HG02763 (cell line): ENCODE results near the gene ARF3.

Experiments
- ATAC-seq: cut with Tn5 transposase; IDR thresholded peaks from one replicate; pipeline ENCODE4 v1.9.1; 2021; ENCODE audit warnings: mild to moderate bottlenecking, moderate library complexity; ENCODE audit not compliant: unreplicated experiment

ARF3 gene

DNA sequence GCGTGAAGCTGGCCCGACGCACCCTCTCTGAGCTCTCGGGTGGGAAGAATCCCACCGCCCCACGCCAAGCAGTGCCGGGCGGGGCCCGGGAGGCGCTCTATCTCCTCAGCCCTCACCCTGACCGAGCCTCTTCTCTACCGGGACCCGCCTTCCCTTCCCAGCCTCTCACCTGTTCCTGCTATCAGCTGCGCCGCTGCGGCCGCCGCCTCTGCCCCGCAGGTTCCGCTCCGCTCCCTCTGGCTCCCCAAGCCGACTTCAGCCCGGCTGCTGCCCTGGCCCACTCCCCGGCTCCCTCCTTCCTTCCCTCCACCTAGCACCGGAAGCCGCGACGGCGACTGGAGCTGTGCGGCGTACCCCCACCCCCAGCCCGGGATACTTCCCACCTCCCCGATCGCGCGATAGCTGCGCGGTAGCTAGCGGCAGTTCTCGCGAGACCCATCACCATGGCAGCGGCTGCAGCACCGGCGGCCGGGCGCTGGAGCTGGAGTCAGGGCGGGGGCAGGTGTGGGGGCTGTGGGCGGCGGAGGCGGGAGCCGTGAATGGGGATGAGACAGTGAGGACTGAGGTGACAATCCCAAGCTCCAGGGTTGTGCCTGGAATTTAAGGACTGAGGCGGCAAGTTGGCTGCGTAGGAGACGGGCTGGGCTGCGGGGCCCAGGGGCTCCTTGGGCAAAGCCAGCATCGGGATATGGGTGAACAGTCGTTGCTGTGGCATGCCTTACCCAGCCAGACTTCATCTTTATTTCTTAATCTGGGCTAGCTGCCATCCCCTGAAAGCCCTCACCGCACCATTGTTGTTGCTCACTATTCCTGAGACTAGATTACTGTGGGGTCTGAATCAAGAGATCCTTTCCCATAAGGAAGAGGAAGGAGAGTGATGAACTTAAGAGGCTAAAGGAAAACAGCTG is at the start of gene ARF3:
ARF3 (minus strand) TSS at position 347 of the 908 bp plus-strand sequence. CDS start 16,392 bp downstream, outside the sequence.
- ATAC-seq = peak; percentile 88

- ATAC-seq = no peak
These were observed 43.1 kb upstream of the ARF3 start for GRCh38 chr12:49000346-49000745.

DNA sequence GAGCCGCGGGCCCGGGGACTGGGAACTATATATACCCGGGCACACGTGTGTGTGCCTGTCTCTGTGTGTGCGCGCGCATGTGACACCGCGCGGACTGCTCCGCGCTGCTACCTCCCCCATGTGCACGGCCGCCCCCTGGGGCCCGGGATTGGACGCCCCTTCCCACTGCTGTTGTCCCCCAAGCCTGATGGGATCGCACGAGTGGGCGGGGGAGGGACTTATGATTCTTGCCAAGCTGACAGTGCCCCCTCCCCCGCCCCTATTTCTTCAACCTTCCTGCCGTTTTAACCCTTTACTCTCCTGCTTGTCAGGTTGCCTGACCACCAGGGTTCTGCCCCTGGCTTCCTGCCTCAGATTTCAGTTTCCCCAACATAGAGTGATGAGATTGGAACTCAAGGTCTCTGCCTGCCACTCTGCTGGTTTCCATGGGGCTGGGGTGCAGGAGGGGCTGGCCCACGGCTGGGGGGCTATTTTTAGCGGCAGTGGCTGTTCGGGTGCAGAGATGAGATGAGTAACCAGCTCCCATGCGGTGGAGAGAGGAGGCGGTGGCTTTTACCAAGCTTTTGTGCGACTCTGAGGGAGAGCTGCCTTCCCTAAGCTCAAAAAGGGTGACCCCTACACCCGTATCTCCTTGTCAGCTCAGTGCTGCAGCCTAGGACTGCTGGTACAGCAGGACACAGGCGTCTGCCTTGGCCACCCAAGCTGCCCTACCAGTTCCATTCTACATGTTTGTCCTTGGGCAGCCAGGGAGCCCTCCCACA is 42.3 kb upstream of the ARF3 start, which contains the start of gene DDN:
DDN (minus strand) TSS at position 5 of the 761 bp plus-strand sequence. CDS start 88 bp downstream, outside the sequence.
- no peak for ATAC-seq

- ATAC-seq = no peak
These were observed 41.4 kb upstream of the ARF3 start for GRCh38 chr12:48998497-48999353.

DNA sequence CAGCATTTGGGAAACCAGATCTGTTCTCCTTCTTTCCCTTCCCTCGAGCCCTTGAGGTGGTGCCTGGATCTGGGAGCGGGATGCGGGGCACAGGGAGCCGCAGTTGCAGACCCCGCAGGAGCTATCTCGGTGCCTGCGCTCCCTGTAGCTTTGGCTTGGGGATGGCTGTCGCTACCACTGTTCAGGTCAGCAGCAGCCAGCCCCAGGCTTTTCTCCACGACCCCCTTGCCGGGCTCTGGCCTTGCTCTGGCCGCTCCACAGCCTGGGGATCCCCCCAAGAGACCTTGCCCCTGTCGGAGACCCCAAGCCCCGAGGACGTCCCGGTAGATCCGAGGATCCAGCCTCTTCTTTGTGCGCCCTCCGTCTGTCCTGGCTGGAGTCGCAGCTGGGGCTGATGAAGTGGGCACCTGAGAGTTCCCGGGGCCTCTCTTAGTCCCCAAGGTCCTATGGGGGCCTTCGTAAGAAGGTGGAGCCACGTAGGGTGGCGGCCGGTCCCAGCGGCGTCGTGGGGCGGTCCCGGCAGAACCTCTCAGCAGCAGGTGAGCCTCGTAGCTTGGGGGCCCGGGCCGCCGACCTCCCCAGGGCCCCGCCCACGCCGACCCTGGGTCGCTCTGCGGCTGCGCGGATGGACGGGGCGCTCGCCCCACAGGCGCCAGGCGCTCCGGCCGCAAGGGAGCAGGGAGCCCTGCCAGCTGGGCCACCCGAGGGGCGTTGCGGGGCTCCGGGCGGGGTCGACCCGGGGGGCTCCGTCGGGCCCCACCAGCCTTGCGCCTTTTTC is 40.6 kb upstream of the ARF3 start:
- peak; percentile 44 for ATAC-seq

- ATAC-seq = no peak
These were observed 39.8 kb upstream of the ARF3 start for GRCh38 chr12:48996794-48997718.

GRCh38 chr12:48995086-48995879 is 38.0 kb upstream of the ARF3 start:
- ATAC-seq = no peak

DNA sequence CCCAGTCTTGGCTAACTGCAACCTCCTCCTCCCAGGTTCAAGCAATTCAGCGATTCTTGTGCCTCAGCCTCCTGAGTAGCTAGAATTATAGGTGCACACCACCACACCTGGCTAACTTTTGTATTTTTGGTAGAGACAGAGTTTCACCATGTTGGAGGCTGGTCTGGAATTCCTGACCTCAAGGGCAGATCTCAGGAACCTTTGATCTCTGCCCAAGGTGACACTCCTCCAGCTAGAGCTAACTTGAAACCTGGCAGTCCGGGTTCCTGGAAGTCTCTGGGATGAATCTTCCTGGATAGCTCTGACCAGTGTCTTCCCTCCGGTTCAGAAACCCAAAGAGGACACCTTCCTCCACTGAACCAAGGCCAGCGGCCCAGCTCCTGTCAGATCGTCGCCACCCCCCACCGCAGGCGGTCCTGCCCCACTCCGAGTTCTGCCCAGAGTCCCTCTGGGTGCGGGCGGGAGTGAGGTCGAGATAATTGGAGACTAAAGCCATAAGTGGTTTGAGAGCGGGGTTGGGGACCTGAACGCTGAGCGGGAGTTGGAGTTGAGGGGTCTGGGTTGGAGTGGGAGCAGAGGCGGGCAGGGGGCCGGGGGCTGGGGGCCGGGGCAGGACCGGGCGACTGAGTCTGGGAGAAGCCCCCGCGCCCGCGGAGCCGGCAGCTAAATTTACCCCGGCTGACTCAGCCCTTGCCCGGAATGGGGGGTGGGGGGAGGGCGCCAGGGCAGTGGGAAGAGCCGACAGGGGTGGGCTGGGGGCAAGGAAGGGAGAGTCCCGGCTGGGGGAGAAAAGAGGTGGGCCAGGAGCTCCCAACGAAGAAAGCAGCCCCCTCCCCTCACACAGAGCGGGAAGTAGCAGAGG is 37.2 kb upstream of the ARF3 start:
- no peak for ATAC-seq

DNA sequence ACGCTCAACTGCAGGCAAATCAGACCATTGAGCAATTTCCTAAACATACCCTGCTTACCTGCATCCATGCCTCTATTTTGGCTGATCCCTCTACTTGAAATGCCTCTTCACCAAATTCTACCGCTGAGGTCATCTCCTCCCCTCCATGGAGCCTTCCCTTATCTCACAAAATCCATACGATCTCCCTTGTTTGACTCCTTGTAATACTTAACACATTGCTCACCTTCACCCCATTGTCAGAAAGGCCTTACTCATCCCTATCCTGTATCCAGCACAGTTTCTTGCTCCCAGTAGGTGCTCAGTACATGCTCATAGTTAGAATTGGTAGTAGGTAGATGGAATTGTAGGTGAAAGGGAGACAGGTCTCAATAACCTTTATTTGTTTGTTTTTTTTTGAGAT is 36.5 kb upstream of the ARF3 start:
- no peak for ATAC-seq

DNA sequence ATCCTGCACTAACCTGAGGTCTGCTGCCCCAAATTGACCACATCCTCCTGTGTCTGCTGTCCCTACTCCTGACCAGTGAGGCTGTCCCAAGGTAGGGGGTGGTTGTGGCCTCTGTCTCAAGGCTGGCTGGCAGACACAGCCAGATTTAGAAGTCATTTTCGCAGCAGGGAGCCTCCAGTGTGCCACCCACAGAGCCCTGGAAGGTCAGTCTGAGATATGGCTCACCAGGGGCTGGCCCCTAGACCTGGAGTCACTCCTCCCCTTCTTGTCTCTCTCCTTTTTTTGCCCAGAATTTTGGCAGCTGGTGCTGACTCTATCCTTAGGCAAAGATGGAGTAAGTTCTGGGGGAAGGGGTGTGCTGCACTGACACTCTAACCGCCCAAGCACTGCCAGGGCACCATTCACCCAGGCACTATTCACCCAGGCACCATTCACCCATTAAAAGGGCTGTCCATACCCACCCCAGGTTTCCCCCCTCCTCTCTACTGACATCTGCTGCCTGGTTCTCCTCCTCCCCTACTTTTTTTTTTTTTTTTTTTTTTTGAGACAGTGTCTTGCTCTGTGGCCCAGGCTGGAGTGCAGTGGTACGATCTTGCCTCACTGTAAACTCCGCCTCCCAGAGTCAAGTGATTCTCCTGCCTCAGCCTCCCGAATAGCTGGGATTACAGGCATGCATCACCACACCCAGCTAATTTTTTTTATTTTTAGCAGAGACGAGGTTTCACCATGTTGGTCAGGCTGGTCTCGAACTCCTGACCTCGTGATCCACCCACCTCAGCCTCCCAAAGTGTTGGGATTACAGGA is 34.2 kb upstream of the ARF3 start:
- ATAC-seq = no peak

GRCh38 chr12:48990552-48990951 is 33.3 kb upstream of the ARF3 start:
- ATAC-seq = no peak

DNA sequence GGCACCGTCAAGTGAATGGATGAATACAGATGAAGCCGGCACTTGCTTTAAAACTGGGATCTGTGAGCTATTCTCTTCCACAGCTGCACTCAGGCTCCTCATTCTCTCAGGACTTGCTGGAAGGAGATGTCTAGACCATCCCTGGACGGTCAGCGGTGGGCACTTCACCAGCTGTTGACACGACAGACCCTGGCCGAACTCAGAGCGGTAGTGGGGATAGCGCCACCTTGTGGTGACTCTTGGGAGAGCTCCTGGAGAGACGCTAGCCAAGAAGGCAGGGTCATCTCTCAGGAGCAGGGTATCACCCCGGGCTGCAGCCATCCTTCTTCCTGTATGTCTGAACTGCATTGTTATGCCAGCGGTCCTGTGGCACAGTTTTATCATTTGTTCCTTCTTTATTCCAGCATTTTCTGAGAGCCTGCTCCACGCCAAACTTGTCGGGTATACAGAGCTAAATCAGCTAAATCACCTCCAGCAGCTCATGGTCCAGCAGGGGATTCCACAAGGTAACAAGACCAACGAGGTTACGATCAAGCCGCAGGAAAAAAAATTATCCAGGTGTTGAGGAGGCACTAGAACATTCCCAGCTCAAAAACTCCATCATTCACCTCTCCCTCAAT is 30.9 kb upstream of the ARF3 start:
- ATAC-seq = no peak

- ATAC-seq = no peak
These were observed 29.5 kb upstream of the ARF3 start for GRCh38 chr12:48986720-48987291.

- ATAC-seq = no peak
These were observed 28.6 kb upstream of the ARF3 start for GRCh38 chr12:48985901-48986300.

- no peak for ATAC-seq
These were observed 28.2 kb upstream of the ARF3 start for GRCh38 chr12:48985475-48985897.
